NCI-H1694 (cell line): ENCODE results near the gene UVRAG.

Experiments
- DNase-seq: peaks from one replicate; lab custom pipeline; 2025; lab: John Stamatoyannopoulos, UW

UVRAG gene

GRCh38 chr11:76152741-76153570, 337.9 kb downstream of the UVRAG start:
- no peak for DNase-seq

GRCh38 chr11:76153571-76153923, 338.5 kb downstream of the UVRAG start:
- no peak for DNase-seq

- no peak for DNase-seq
Observed at GRCh38 chr11:76155500-76156227, 340.7 kb downstream of the UVRAG start.

GRCh38 chr11:76156971-76157427, 342.0 kb downstream of the UVRAG start:
- DNase-seq: no peak

GRCh38 chr11:76157891-76158290, 342.9 kb downstream of the UVRAG start:
- no peak for DNase-seq

GRCh38 chr11:76158394-76159302, 343.6 kb downstream of the UVRAG start:
- DNase-seq: no peak

GRCh38 chr11:76159303-76159937, 344.4 kb downstream of the UVRAG start:
- DNase-seq: no peak

- DNase-seq: no peak
Observed at GRCh38 chr11:76159983-76160661, 345.1 kb downstream of the UVRAG start.

GRCh38 chr11:76160856-76161255, 345.8 kb downstream of the UVRAG start:
- DNase-seq: no peak

- DNase-seq: peak; percentile 34
Observed at GRCh38 chr11:76161261-76161961, 346.4 kb downstream of the UVRAG start.

- no peak for DNase-seq
Observed at GRCh38 chr11:76162336-76163288, 347.6 kb downstream of the UVRAG start.

GRCh38 chr11:76163289-76163880, 348.4 kb downstream of the UVRAG start:
- DNase-seq: no peak

GRCh38 chr11:76164081-76164480, 349.1 kb downstream of the UVRAG start:
- no peak for DNase-seq

GRCh38 chr11:76164861-76165751, 350.1 kb downstream of the UVRAG start:
- DNase-seq: no peak

- DNase-seq: no peak
Observed at GRCh38 chr11:76166314-76166713, 351.3 kb downstream of the UVRAG start.

- DNase-seq: no peak
Observed at GRCh38 chr11:76167590-76167989, 352.6 kb downstream of the UVRAG start.

GRCh38 chr11:76169473-76169896, 354.5 kb downstream of the UVRAG start:
- no peak for DNase-seq

GRCh38 chr11:76170468-76170867, 355.5 kb downstream of the UVRAG start:
- DNase-seq: no peak
